HEK293T (cell line): ENCODE measurements around the gene COMMD6.

Experiments
- BHLHE40 ChIP-seq: fragments of 450-650 bp; IDR thresholded peaks from 2 replicates; pipeline ENCODE4 v1.6.1; 2016; ENCODE audit warnings: mild to moderate bottlenecking, moderate library complexity, borderline replicate concordance
- FOXM1 ChIP-seq: fragments of 450-650 bp; IDR thresholded peaks from 2 replicates; pipeline ENCODE4 v1.6.1; 2017; ENCODE audit warnings: mild to moderate bottlenecking, borderline replicate concordance
- SP1 ChIP-seq: fragments of 450-650 bp; IDR thresholded peaks from 2 replicates; pipeline ENCODE4 v1.6.1; 2017

- TF ChIP-seq SP1 (no peak), FOXM1 (no peak), BHLHE40 (no peak)
Observed at GRCh38 chr13:75482820-75483079, 54.9 kb downstream of the COMMD6 start.
